Mesenchymal stem cell (in vitro differentiated cells and primary cell): Measurements from ENCODE around the gene TEN1.

ENCODE experiments used
- DNase-seq: peaks from one replicate; pipeline ENCODE4 v3.0.0-alpha.2; 2013
- H2AFZ ChIP-seq: one replicate; pipeline ENCODE4 v1.6.1; 2013; ENCODE audit warnings: low read depth, mild to moderate bottlenecking, control low read depth, inconsistent platforms, low read length, moderate library complexity
- H2AK5ac ChIP-seq: 2 replicates; pipeline ENCODE4 v1.6.1; 2013; ENCODE audit warnings: low read length, moderate library complexity, mild to moderate bottlenecking, inconsistent platforms; ENCODE audit not compliant: severe bottlenecking
- H2BK120ac ChIP-seq: one replicate; pipeline ENCODE4 v1.6.1; 2013; ENCODE audit warnings: low read depth, mild to moderate bottlenecking, inconsistent platforms, low read length, moderate library complexity
- H2BK12ac ChIP-seq, 2 experiments: one replicate each; pipeline ENCODE4 v1.6.1; 2013; ENCODE audit warnings: inconsistent platforms in 2 of 2, low read length in 2 of 2, mild to moderate bottlenecking in 2 of 2, moderate library complexity in 2 of 2, control low read depth in 1 of 2
- H2BK15ac ChIP-seq: one replicate; pipeline ENCODE4 v1.6.1; 2013; ENCODE audit warnings: mild to moderate bottlenecking, low read depth, inconsistent platforms; ENCODE audit not compliant: poor library complexity, severe bottlenecking
- H2BK5ac ChIP-seq: 2 replicates; pipeline ENCODE4 v1.6.1; 2013; ENCODE audit warnings: low read depth, mild to moderate bottlenecking, low read length, control low read depth, inconsistent platforms; ENCODE audit not compliant: poor library complexity, severe bottlenecking
- H3K14ac ChIP-seq, 2 experiments: one replicate each; pipeline ENCODE4 v1.6.1; 2013; ENCODE audit warnings: inconsistent platforms in 2 of 2, low read length in 2 of 2, control low read depth in 1 of 2, mild to moderate bottlenecking in 1 of 2, moderate library complexity in 1 of 2
- H3K18ac ChIP-seq, 2 experiments: one replicate each; pipeline ENCODE4 v1.6.1; 2013; ENCODE audit warnings: inconsistent platforms in 2 of 2, low read length in 2 of 2, control low read depth in 1 of 2, low read depth in 1 of 2, mild to moderate bottlenecking in 1 of 2
- H3K23ac ChIP-seq, 2 experiments: one replicate each; pipeline ENCODE4 v1.6.1; 2013; ENCODE audit warnings: inconsistent platforms in 2 of 2, low read length in 2 of 2, mild to moderate bottlenecking in 2 of 2, moderate library complexity in 2 of 2, control low read depth in 1 of 2
- H3K27ac ChIP-seq: 2 replicates; pipeline ENCODE4 v1.5.1; 2013; ENCODE audit warnings: mild to moderate bottlenecking, moderate library complexity, low read length, control low read depth, inconsistent platforms; ENCODE audit not compliant: poor library complexity, severe bottlenecking
- H3K27me3 ChIP-seq, 2 experiments: 2 replicates each; pipeline versions ENCODE4 v1.6.1 to v1.7.0; 2013; ENCODE audit warnings: low read length in 2 of 2, mild to moderate bottlenecking in 2 of 2, moderate library complexity in 2 of 2, control low read depth in 1 of 2, inconsistent platforms in 1 of 2; ENCODE audit not compliant: control insufficient read depth in 1 of 2, insufficient read depth in 1 of 2
- H3K36me3 ChIP-seq, 2 experiments: 2 replicates each; pipeline versions ENCODE4 v1.6.1 to v1.7.0; 2013; ENCODE audit warnings: low read length in 2 of 2, control low read depth in 1 of 2, inconsistent platforms in 1 of 2, low read depth in 1 of 2, mild to moderate bottlenecking in 1 of 2; ENCODE audit not compliant: insufficient read depth in 2 of 2, control insufficient read depth in 1 of 2
- H3K4ac ChIP-seq, 2 experiments: one replicate each; pipeline ENCODE4 v1.6.1; 2013; ENCODE audit warnings: inconsistent platforms in 2 of 2, low read length in 2 of 2, mild to moderate bottlenecking in 2 of 2, moderate library complexity in 2 of 2, control low read depth in 1 of 2, low read depth in 1 of 2
- H3K4me1 ChIP-seq: 2 replicates; pipeline ENCODE4 v1.6.1; 2013; ENCODE audit warnings: low read depth, low read length, control low read depth; ENCODE audit not compliant: control insufficient read depth, insufficient read depth
- H3K4me2 ChIP-seq: 2 replicates; pipeline ENCODE4 v1.6.1; 2013; ENCODE audit warnings: low read length, mild to moderate bottlenecking, inconsistent platforms; ENCODE audit not compliant: poor library complexity, severe bottlenecking
- H3K4me3 ChIP-seq, 2 experiments: 2 replicates each; pipeline versions ENCODE4 v1.5.1 to v1.7.0; 2013; ENCODE audit warnings: low read length in 2 of 2, mild to moderate bottlenecking in 2 of 2, control low read depth in 1 of 2, low read depth in 1 of 2; ENCODE audit not compliant: insufficient read depth in 1 of 2
- H3K79me1 ChIP-seq: replicated peaks from 2 replicates; pipeline ENCODE4 v1.6.1; 2013; ENCODE audit warnings: mild to moderate bottlenecking, control low read depth, low read length, inconsistent platforms; ENCODE audit not compliant: poor library complexity, severe bottlenecking
- H3K9ac ChIP-seq: 2 replicates; pipeline ENCODE4 v1.7.0; 2013; ENCODE audit warnings: mild to moderate bottlenecking, low read length, moderate library complexity
- H3K9me3 ChIP-seq: 2 replicates; pipeline ENCODE4 v1.7.0; 2013; ENCODE audit warnings: mild to moderate bottlenecking, low read length; ENCODE audit not compliant: control insufficient read depth
- H4K8ac ChIP-seq: one replicate; pipeline ENCODE4 v1.6.1; 2013; ENCODE audit warnings: inconsistent platforms, mild to moderate bottlenecking, low read length, moderate library complexity
- H4K91ac ChIP-seq: one replicate; pipeline ENCODE4 v1.6.1; 2013; ENCODE audit warnings: mild to moderate bottlenecking, low read length, inconsistent platforms
- WGBS: methylation state at CpG from one replicate; pipeline ENCODE4 v1.1.7; 2013; ENCODE audit warnings: mixed read lengths; 5-methylcytosine and 5-hydroxymethylcytosine counted together

Gene TEN1

GRCh38 chr17:76007850-76008165 is 28.8 kb downstream of the TEN1 start:
- Histone ChIP-seq H3K4me1 (peaks cover 14% of the 10 kb centered on the region), H2BK15ac (no peak overlapping the region), H3K9me3 (no peaks in the 10 kb centered on the region), H3K27me3 (peaks cover 0 to 18% of the 10 kb centered on the region in 2 experiments), H3K14ac (no peak overlapping the region), H2BK5ac (no peak overlapping the region), H2AK5ac (no peak overlapping the region), H3K4me3 (no peak overlapping the region), H4K91ac (no peak overlapping the region), H4K8ac (no peak overlapping the region), H3K9ac (no peak overlapping the region), H3K18ac (no peak overlapping the region), H3K23ac (no peak overlapping the region), H2BK12ac (no peak overlapping the region), H3K36me3 (peaks cover 0 to 29% of the 10 kb centered on the region in 2 experiments), H3K4me2 (no peak overlapping the region), H3K79me1 (no peaks in the 10 kb centered on the region), H2AFZ (no peak overlapping the region), H3K4ac (no peak overlapping the region), H3K27ac (no peak overlapping the region), H2BK120ac (no peak overlapping the region)
- no peak for DNase-seq
- WGBS = 89% methylated on average over 16 of the region's 16 CpGs

- Histone ChIP-seq H2BK120ac (no peak overlapping the region), H3K18ac (no peak overlapping the region), H3K4ac (peak overlapping the region in 1 of 2 experiments; percentile 9), H3K27ac (no peak overlapping the region), H3K9me3 (no peaks in the 10 kb centered on the region), H3K27me3 (peaks cover 0 to 22% of the 10 kb centered on the region in 2 experiments), H3K14ac (no peak overlapping the region), H3K36me3 (peaks cover 0 to 27% of the 10 kb centered on the region in 2 experiments), H3K4me1 (peaks cover 14% of the 10 kb centered on the region), H2BK15ac (no peak overlapping the region), H3K9ac (no peak overlapping the region), H3K79me1 (no peaks in the 10 kb centered on the region), H3K4me2 (no peak overlapping the region), H4K8ac (no peak overlapping the region), H4K91ac (no peak overlapping the region), H3K4me3 (no peak overlapping the region), H2BK5ac (no peak overlapping the region), H2AK5ac (no peak overlapping the region), H2AFZ (no peak overlapping the region), H2BK12ac (no peak overlapping the region), H3K23ac (no peak overlapping the region)
- WGBS = 95% methylated on average over 36 of the region's 36 CpGs
- DNase-seq = no peak
Measured at GRCh38 chr17:76008208-76008607, 29.2 kb downstream of the TEN1 start.

GRCh38 chr17:76008630-76009425 is 29.8 kb downstream of the TEN1 start:
- Histone ChIP-seq H2BK15ac (no peak overlapping the region), H3K18ac (no peak overlapping the region), H3K23ac (no peak overlapping the region), H3K36me3 (peaks cover 0 to 25% of the 10 kb centered on the region in 2 experiments), H3K27me3 (peaks cover 0 to 26% of the 10 kb centered on the region in 2 experiments), H4K8ac (no peak overlapping the region), H3K79me1 (no peaks in the 10 kb centered on the region), H2BK120ac (no peak overlapping the region), H3K4me2 (no peak overlapping the region), H3K4ac (no peak overlapping the region), H3K27ac (no peak overlapping the region), H3K9ac (no peak overlapping the region), H2BK5ac (no peak overlapping the region), H3K14ac (no peak overlapping the region), H2AFZ (no peak overlapping the region), H3K9me3 (no peaks in the 10 kb centered on the region), H3K4me1 (peaks cover 19% of the 10 kb centered on the region), H2AK5ac (no peak overlapping the region), H3K4me3 (no peak overlapping the region), H2BK12ac (no peak overlapping the region), H4K91ac (no peak overlapping the region)
- 95% methylated on average over 56 of the region's 56 CpGs for WGBS
- DNase-seq = no peak

GRCh38 chr17:76009447-76009846 is 30.4 kb downstream of the TEN1 start:
- no peak overlapping the region for H3K4me2 ChIP-seq
- H2BK120ac ChIP-seq = no peak overlapping the region
- H3K36me3 ChIP-seq = peaks cover 0 to 22% of the 10 kb centered on the region in 2 experiments
- H3K4ac ChIP-seq = no peak overlapping the region
- H4K91ac ChIP-seq = no peak overlapping the region
- no peak overlapping the region for H3K27ac ChIP-seq
- no peak overlapping the region for H2AK5ac ChIP-seq
- WGBS = 95% methylated on average over 20 of the region's 20 CpGs
- H3K14ac ChIP-seq = no peak overlapping the region
- no peak overlapping the region for H2AFZ ChIP-seq
- no peak for DNase-seq
- H3K9ac ChIP-seq = no peak overlapping the region
- peaks cover 0 to 29% of the 10 kb centered on the region in 2 experiments for H3K27me3 ChIP-seq
- H4K8ac ChIP-seq = no peak overlapping the region
- no peak overlapping the region for H3K23ac ChIP-seq
- H3K4me1 ChIP-seq = peaks cover 22% of the 10 kb centered on the region
- no peak overlapping the region for H2BK15ac ChIP-seq
- no peak overlapping the region for H2BK12ac ChIP-seq
- H3K4me3 ChIP-seq = no peak overlapping the region
- no peaks in the 10 kb centered on the region for H3K79me1 ChIP-seq
- H3K9me3 ChIP-seq = no peaks in the 10 kb centered on the region
- no peak overlapping the region for H3K18ac ChIP-seq
- no peak overlapping the region for H2BK5ac ChIP-seq
